K562 (cell line): ENCODE data around the gene ALKBH4. TPM values are rescaled to one million over a fixed set of nuclear protein-coding genes. Genes with fewer than 3 reads are reported as not detected.

ENCODE experiments used
- ATAC-seq: fragments of 200-7000 bp; cut with Tn5 transposase; 3 replicates; pipeline ENCODE4 v1.9.1; 2020; ENCODE audit warnings: moderate library complexity
- BruUV-seq: library from RNA; stranded (reverse); fragments of 400-500 nt; replicated peaks from 2 replicates; lab custom pipeline; 2021; lab: Mats Ljungman, UMichigan
- CTCF ChIA-PET: fragments of 300-600 bp; formaldehyde crosslinking; extraction: SDS; loops from one replicate; lab custom pipeline; 2021; ENCODE audit warnings: low intra/inter-chr PET ratio; lab: Yijun Ruan, JAX
- POLR2A ChIA-PET: fragments of 300-600, 350-650 bp; sonication (Branson Sonifier 250); formaldehyde crosslinking; extraction: SDS; loops from one replicate; lab custom pipeline; 2021; ENCODE audit warnings: antibody characterized with exemption, inconsistent platforms; lab: Yijun Ruan, JAX
- DNase-seq, 4 experiments: peaks; one replicate each; pipeline versions ENCODE4 v3.0.0 to v3.0.0-alpha.2; 2011 to 2018; ENCODE audit warnings: low spot score in 3 of 4, mixed read lengths in 3 of 4; ENCODE audit errors: extremely low read depth in 1 of 4
- FAIRE-seq: peaks from 2 replicates; lab custom pipeline; 2011; peaks lifted over from hg19 to GRCh38; lab: Jason Lieb, UNC
- H2AFZ ChIP-seq: 2 replicates; pipeline ENCODE4 v1.6.0; 2011; ENCODE audit warnings: low read depth, low read length, control low read depth, inconsistent platforms
- H3K27ac ChIP-seq: fragments of 200-600 bp; 3 replicates; pipeline ENCODE4 v1.8.0; 2011; ENCODE audit warnings: low read depth, mild to moderate bottlenecking, control low read depth, inconsistent platforms, low read length, moderate library complexity, mixed read lengths; ENCODE audit errors: extremely low read depth
- H3K27me3 ChIP-seq, 2 experiments: fragments of 300-600 bp in 1 of 2; 2 replicates in 1 of 2; 3 replicates in 1 of 2; pipeline versions ENCODE4 v1.6.0 to v1.8.0; 2011; ENCODE audit warnings: inconsistent platforms in 2 of 2, low read length in 2 of 2, mild to moderate bottlenecking in 1 of 2, mixed read lengths in 1 of 2, moderate library complexity in 1 of 2; ENCODE audit not compliant: control insufficient read depth in 2 of 2, insufficient read depth in 2 of 2
- H3K36me3 ChIP-seq: fragments of 300-600 bp; 3 replicates; pipeline ENCODE4 v1.8.0; 2011; ENCODE audit warnings: mild to moderate bottlenecking, low read length, inconsistent platforms; ENCODE audit not compliant: control insufficient read depth, insufficient read depth
- H3K4me1 ChIP-seq, 2 experiments: fragments of 200-600 bp in 1 of 2; replicated peaks in 1 of 2; 2 replicates in 1 of 2; 3 replicates in 1 of 2; pipeline versions ENCODE4 v1.5.1 to v1.8.0; 2011; ENCODE audit warnings: inconsistent platforms in 2 of 2, low read length in 2 of 2, mild to moderate bottlenecking in 1 of 2, mixed read lengths in 1 of 2, moderate library complexity in 1 of 2; ENCODE audit not compliant: control insufficient read depth in 2 of 2, insufficient read depth in 2 of 2
- H3K4me2 ChIP-seq: 2 replicates; pipeline ENCODE4 v1.6.1; 2011; ENCODE audit warnings: low read length, control low read depth, inconsistent platforms, mixed read lengths; ENCODE audit not compliant: insufficient read depth
- H3K4me3 ChIP-seq: fragments of 200-600 bp; sonication (generic), shearing (Covaris generic); 2 replicates; pipeline ENCODE4 v1.5.1; 2016; ENCODE audit warnings: control low read depth, inconsistent platforms
- H3K79me2 ChIP-seq: fragments of 200-600 bp; 3 replicates; pipeline ENCODE4 v1.8.0; 2011; ENCODE audit warnings: low read length, inconsistent platforms; ENCODE audit not compliant: control insufficient read depth, insufficient read depth
- H3K9ac ChIP-seq, 2 experiments: 2 replicates each; pipeline versions ENCODE4 v1.6.0 to v1.6.1; 2011; ENCODE audit warnings: low read depth in 2 of 2, low read length in 2 of 2, control low read depth in 1 of 2, inconsistent platforms in 1 of 2, mild to moderate bottlenecking in 1 of 2, mixed read lengths in 1 of 2; ENCODE audit not compliant: insufficient read depth in 1 of 2
- H3K9me1 ChIP-seq: one replicate; pipeline ENCODE4 v1.6.0; 2011; ENCODE audit warnings: inconsistent platforms, mild to moderate bottlenecking, low read length, moderate library complexity; ENCODE audit not compliant: control insufficient read depth, insufficient read depth
- H3K9me3 ChIP-seq: replicated peaks from 2 replicates; pipeline ENCODE4 v1.5.1; 2011; ENCODE audit warnings: low read depth, low read length, inconsistent platforms; ENCODE audit not compliant: control insufficient read depth, insufficient read depth
- H4K20me1 ChIP-seq: replicated peaks from 2 replicates; pipeline ENCODE4 v1.6.1; 2011; ENCODE audit warnings: low read length, inconsistent platforms, mixed read lengths; ENCODE audit not compliant: control insufficient read depth, insufficient read depth
- MECOM ChIP-seq: fragments of 250-450 bp; sonication (Bioruptor Pico); IDR thresholded peaks from 2 replicates; pipeline ENCODE4 v1.8.0; 2022; ENCODE audit warnings: inconsistent platforms
- POLR2G ChIP-seq: fragments of 200-400 bp; formaldehyde crosslinking; IDR thresholded peaks from 2 replicates; pipeline ENCODE4 v1.6.1; 2017; ENCODE audit warnings: low read depth, mild to moderate bottlenecking, antibody characterized with exemption, low read length, moderate library complexity
- ZKSCAN1 ChIP-seq: fragments of 150-350 bp; IDR thresholded peaks from 2 replicates; pipeline ENCODE4 v1.6.1; 2016; ENCODE audit warnings: low read depth, low read length
- ZNF707 ChIP-seq: fragments of 250-450 bp; sonication (Bioruptor Pico); conservative IDR thresholded peaks from 2 replicates; pipeline ENCODE4 v1.8.0; 2022; ENCODE audit warnings: inconsistent platforms, mild to moderate bottlenecking, moderate library complexity
- WGBS: fragments of 100-300 bp; shearing (Covaris generic); methylation state at CpG from one replicate; pipeline ENCODE4 v1.1.6; 2016; ENCODE audit warnings: low coverage, mixed read lengths; ENCODE audit not compliant: insufficient coverage; ENCODE audit errors: missing lambda C conversion rate; 5-methylcytosine and 5-hydroxymethylcytosine counted together
- in situ Hi-C: fragments of 300-500 bp; cut with MboI; formaldehyde crosslinking; loops from 4 replicates; pipeline ENCODE4 v1.15.0; 2018; ENCODE audit warnings: inconsistent platforms, mixed read lengths
- intact Hi-C: fragments of 100-400 bp; cut with micrococcal nuclease; formaldehyde crosslinking; loops from 2 replicates; pipeline ENCODE4 v1.14.2; 2022
- polyA plus RNA-seq, 8 experiments: library from polyadenylated mRNA; depleted of rRNA in 4 of 8; stranded (reverse) in 5 of 8; unstranded in 3 of 8; fragments of >200 nt; fragmentation: Nextera tagmentation in 2 of 8; fragmentation: Illumina TruSeq in 1 of 8; extraction: Ambion mirVana in 2 of 8; extraction: Trizol in 1 of 8; gene quantifications; 2 replicates each; pipeline versions ENCODE4 v1.2.1 to v1.2.3, GENCODE V29; 2011 to 2014; ENCODE audit warnings: inconsistent platforms in 1 of 8, missing spikeins in 1 of 8
- total RNA-seq, 7 experiments: library from RNA; depleted of rRNA in 6 of 7; stranded (reverse); fragments of >200 nt in 6 of 7; fragmentation: Illumina TruSeq in 2 of 7; extraction: Trizol in 2 of 7; gene quantifications; 2 replicates each; pipeline versions ENCODE4 v1.2.1 to v1.2.3, GENCODE V29; 2011 to 2021; ENCODE audit warnings: low replicate concordance in 1 of 7
- TF ChIP-seq, protein P1 (sequence below): sonication (generic); formaldehyde crosslinking; IDR thresholded peaks from 2 replicates; pipeline ENCODE4 v1.8.0; 2022; ENCODE audit warnings: mild to moderate bottlenecking, missing genetic modification reagents
- TF ChIP-seq, protein P2 (sequence below): fragments of 250-450 bp; sonication (Bioruptor Pico); IDR thresholded peaks from 2 replicates; pipeline ENCODE4 v1.9.0; 2021; ENCODE audit warnings: mild to moderate bottlenecking

The ALKBH4 gene
- total and polyA plus RNA-seq, 9 of the 15 experiments (the other 6 are each of a cell fraction or from before 2014, with no cell fraction given), result 4.6 to 21.4 (median 11.8) TPM

DNA sequence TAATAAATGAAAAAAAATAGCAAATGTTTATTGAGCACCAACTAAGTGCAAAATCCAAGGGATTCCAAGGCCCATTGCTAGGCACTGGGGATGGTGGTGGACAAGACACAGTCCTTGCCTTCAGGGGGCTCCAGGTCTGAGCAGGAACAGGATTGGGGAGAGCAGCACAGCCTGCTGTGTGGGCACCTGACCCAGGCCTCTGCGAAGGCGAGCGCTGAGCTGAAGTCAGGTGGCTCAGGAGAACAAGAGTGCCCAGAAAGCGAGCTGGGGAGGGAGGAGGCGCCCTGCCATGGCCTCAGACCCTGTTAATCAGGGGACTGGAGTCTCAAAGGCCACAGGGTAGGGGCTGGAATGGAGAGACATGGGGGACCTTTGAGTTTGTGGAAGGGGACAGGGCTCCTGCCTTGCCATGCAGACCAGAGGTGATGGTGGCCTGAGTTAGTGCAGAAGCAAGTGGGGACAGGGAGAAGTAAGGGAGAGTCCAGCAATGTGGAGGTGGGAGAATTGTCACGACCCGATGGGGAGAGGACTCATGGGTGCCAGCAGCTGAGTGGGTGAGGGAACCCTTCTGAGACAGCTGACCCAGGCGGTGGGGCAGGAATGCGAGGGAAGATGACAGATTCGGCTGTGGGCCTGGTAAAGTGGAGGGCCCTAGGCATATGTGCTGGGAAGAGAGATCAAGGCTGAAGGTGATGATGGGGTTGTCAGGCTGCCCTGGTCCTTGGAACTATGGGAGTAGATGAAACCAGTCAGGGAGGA lies 35.3 kb downstream of the ALKBH4 start:
- ChIA-PET CTCF (no interaction called here), POLR2A (interaction anchor here (1.6 kb wide), 1 partner anchor 11 kb away, joined by 4 read pairs; no protein-coding TSS in a partner anchor)
- in situ Hi-C loops (no loop called here), intact Hi-C loops (no loop called here)
- Histone ChIP-seq H3K79me2 (peaks cover 4% of the 10 kb centered on the region), H3K9me1 (peaks cover 3% of the 10 kb centered on the region), H3K4me3 (no peak overlapping the region), H3K36me3 (peaks cover 34% of the 10 kb centered on the region), H4K20me1 (no peaks in the 10 kb centered on the region), H3K27ac (no peak overlapping the region), H3K4me2 (no peak overlapping the region), H3K9ac (peak overlapping the region in 1 of 2 experiments; percentile 74; a peak in 2 of 4 replicates), H3K4me1 (peaks cover 15 to 56% of the 10 kb centered on the region in 2 experiments), H3K9me3 (no peaks in the 10 kb centered on the region), H3K27me3 (no peaks in the 10 kb centered on the region), H2AFZ (no peak overlapping the region)
- ATAC-seq, result no peak
- no peak for FAIRE-seq
- TF ChIP-seq POLR2G, result peak; percentile 47
- TF ChIP-seq, protein P1, sequence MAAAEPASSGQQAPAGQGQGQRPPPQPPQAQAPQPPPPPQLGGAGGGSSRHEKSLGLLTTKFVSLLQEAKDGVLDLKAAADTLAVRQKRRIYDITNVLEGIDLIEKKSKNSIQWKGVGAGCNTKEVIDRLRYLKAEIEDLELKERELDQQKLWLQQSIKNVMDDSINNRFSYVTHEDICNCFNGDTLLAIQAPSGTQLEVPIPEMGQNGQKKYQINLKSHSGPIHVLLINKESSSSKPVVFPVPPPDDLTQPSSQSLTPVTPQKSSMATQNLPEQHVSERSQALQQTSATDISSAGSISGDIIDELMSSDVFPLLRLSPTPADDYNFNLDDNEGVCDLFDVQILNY (CRISPR knock-in tag), result no peak
- DNase-seq, result peak in 1 of 4 experiments; percentile 13
- WGBS, result 88% methylated on average over 8 of the region's 10 CpGs
- no TSS peak for BruUV-seq

DNA sequence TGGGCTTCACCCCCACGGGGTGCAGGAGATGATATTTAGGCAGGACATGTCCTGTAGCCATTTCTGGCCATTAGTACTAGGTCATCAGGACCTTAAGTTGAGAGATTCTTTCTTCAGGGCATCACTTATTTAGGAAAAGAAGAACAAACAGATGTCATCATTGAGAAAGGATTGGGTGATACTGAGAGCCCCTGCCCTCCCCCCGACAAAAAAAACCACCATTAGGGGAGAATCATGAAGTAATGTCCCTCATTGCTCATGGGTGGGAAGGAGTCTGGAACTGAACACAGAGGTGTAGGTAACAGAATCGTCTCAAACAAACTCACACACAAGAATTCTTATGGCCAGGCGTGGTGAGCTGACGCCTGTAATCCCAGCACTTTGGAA lies 37.7 kb downstream of the ALKBH4 start:
- H3K4me1 ChIP-seq, result peaks cover 10 to 43% of the 10 kb centered on the region in 2 experiments
- no peaks in the 10 kb centered on the region for H3K9me3 ChIP-seq
- no peaks in the 10 kb centered on the region for H3K79me2 ChIP-seq
- DNase-seq (no peak), FAIRE-seq (no peak), ATAC-seq (no peak)
- peak overlapping the region in 1 of 2 experiments; percentile 31; a peak in 1 of 4 replicates for H3K9ac ChIP-seq
- ChIA-PET CTCF (no interaction called here), POLR2A (interaction anchor here (0.9 to 1.6 kb wide), 2 partner anchors 10 to 11 kb away, joined by 3 to 4 read pairs; no protein-coding TSS in a partner anchor)
- H3K4me3 ChIP-seq, result no peak overlapping the region
- H3K9me1 ChIP-seq, result peaks cover 3% of the 10 kb centered on the region
- H4K20me1 ChIP-seq, result no peaks in the 10 kb centered on the region
- H2AFZ ChIP-seq, result no peak overlapping the region
- 84% methylated on average over 5 of the region's 5 CpGs for WGBS
- H3K36me3 ChIP-seq, result peaks cover 51% of the 10 kb centered on the region
- BruUV-seq, result no TSS peak
- H3K27me3 ChIP-seq, result no peaks in the 10 kb centered on the region
- no peak overlapping the region for H3K4me2 ChIP-seq
- in situ Hi-C loops (no loop called here), intact Hi-C loops (no loop called here)
- TF ChIP-seq ZNF707 (no peak), MECOM (no peak), ZKSCAN1 (no peak)
- TF ChIP-seq, protein P2, sequence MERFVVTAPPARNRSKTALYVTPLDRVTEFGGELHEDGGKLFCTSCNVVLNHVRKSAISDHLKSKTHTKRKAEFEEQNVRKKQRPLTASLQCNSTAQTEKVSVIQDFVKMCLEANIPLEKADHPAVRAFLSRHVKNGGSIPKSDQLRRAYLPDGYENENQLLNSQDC, result no peak
- no peak overlapping the region for H3K27ac ChIP-seq
